HFF-Myc (cell line): ENCODE results near the gene WDR37.
"Not testable (repeated sequence)": the region's sequence is repeated elsewhere in the genome, so short reads cannot be mapped to it uniquely, and the experiment has no call there.

ENCODE experiments used
- DNase-seq: peaks from one replicate; pipeline ENCODE4 v3.0.0-alpha.2; 2011; ENCODE audit warnings: low read depth; ENCODE audit errors: extremely low read depth
- H3K4me3 ChIP-seq: replicated peaks from 2 replicates; pipeline ENCODE4 v1.5.1; 2011; ENCODE audit warnings: low read depth, mild to moderate bottlenecking, control low read depth, low read length
- CTCF ChIP-seq: IDR thresholded peaks from 2 replicates; pipeline ENCODE4 v1.5.1; 2012; ENCODE audit warnings: mild to moderate bottlenecking, low read depth, low read length, control low read depth; ENCODE audit errors: missing control alignments

Gene WDR37

GRCh38 chr10:1064964-1065247 lies 8.7 kb downstream of the WDR37 start:
- H3K4me3 ChIP-seq: no peak overlapping the region
- DNase-seq: no peak
- no peak for TF ChIP-seq CTCF

GRCh38 chr10:1066734-1067133 lies 10.5 kb downstream of the WDR37 start:
- not testable (repeated sequence) for H3K4me3 ChIP-seq, DNase-seq

- TF ChIP-seq CTCF: no peak
Observed at GRCh38 chr10:1068380-1069361, 12.5 kb downstream of the WDR37 start.

GRCh38 chr10:1070919-1071318 lies 14.7 kb downstream of the WDR37 start:
- no peak for TF ChIP-seq CTCF
- H3K4me3 ChIP-seq: no peak overlapping the region
- DNase-seq: no peak

More at GRCh38 chr10:1068380-1069361, 12.5 kb downstream of the WDR37 start:
- H3K4me3 ChIP-seq: no peak overlapping the region
- DNase-seq: no peak

GRCh38 chr10:1074052-1074747 lies 18.0 kb downstream of the WDR37 start:
- TF ChIP-seq CTCF: no peak
- H3K4me3 ChIP-seq: no peak overlapping the region
- DNase-seq: no peak

- DNase-seq: no peak
- no peak overlapping the region for H3K4me3 ChIP-seq
- TF ChIP-seq CTCF: peak; percentile 16
Observed at GRCh38 chr10:1074748-1075308, 18.6 kb downstream of the WDR37 start.

- H3K4me3 ChIP-seq: no peak overlapping the region
- no peak for TF ChIP-seq CTCF
- no peak for DNase-seq
Observed at GRCh38 chr10:1078668-1079067, 22.5 kb downstream of the WDR37 start.
